Endothelial cell of umbilical vein (primary cell): ENCODE results near the gene MIS18A.

Experiments
- EZH2 ChIP-seq: IDR thresholded peaks from 2 replicates; pipeline ENCODE4 v1.6.1; 2012; ENCODE audit warnings: borderline replicate concordance, low read depth, mild to moderate bottlenecking, moderate library complexity, low read length, inconsistent platforms; ENCODE audit not compliant: severe bottlenecking
- FOS ChIP-seq: IDR thresholded peaks from 2 replicates; pipeline ENCODE4 v1.6.1; 2011; ENCODE audit warnings: mild to moderate bottlenecking, low read length, moderate library complexity, borderline replicate concordance; ENCODE audit not compliant: insufficient read depth
- GATA2 ChIP-seq: IDR thresholded peaks from 2 replicates; pipeline ENCODE4 v1.7.0; 2011; ENCODE audit warnings: low read depth, mild to moderate bottlenecking, moderate library complexity, mixed read lengths, low read length; ENCODE audit not compliant: insufficient read length, insufficient read depth
- JUN ChIP-seq: IDR thresholded peaks from 2 replicates; pipeline ENCODE4 v1.6.1; 2011; ENCODE audit warnings: borderline replicate concordance, low read depth; ENCODE audit not compliant: insufficient read length, insufficient read depth
- MYC ChIP-seq: IDR thresholded peaks from one replicate; pipeline ENCODE4 v1.6.1; 2011; ENCODE audit warnings: mild to moderate bottlenecking, low read depth, low read length
- POLR2A ChIP-seq: IDR thresholded peaks from 2 replicates; pipeline ENCODE4 v1.6.1; 2012; ENCODE audit warnings: low read depth, mild to moderate bottlenecking, control low read depth, low read length
- POLR2AphosphoS5 ChIP-seq: IDR thresholded peaks from 2 replicates; pipeline ENCODE4 v1.6.1; 2012; ENCODE audit warnings: low read depth, mild to moderate bottlenecking, control low read depth, low read length, moderate library complexity; ENCODE audit not compliant: insufficient read depth
- TF ChIP-seq, protein P1 (sequence below), 2 donors: IDR thresholded peaks; 1 replicate in 1 of 2; 2 replicates in 1 of 2; pipeline ENCODE4 v1.5.1; 2011; ENCODE audit warnings: low read length in 2 of 2, mild to moderate bottlenecking in 2 of 2, moderate library complexity in 2 of 2, control low read depth in 1 of 2, inconsistent platforms in 1 of 2, low read depth in 1 of 2; ENCODE audit not compliant: insufficient read depth in 1 of 2; ENCODE audit errors: extremely low read depth in 1 of 2
- TF ChIP-seq, protein P2 (sequence below): IDR thresholded peaks from 2 replicates; pipeline ENCODE4 v1.6.1; 2011; ENCODE audit not compliant: insufficient read depth, insufficient read length

DNA sequence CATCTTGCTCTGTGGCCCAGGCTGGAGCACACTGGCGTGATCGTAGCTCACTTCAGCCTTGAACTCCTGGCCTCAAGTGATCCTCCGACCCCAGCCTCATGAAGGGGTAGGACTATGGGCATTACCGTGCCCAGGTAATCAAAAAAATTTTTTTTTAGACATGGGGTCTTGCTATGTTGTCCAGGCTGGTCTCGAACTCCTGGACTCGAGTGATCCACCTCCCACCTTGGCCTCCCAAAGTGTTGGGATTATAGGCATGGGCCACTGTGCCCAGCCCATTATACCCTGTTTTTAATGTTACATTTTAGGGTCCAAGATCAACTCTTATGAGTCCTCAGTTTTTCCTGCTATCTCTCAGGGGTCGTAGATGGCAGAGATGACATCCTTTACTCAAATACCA is 26.1 kb upstream of the MIS18A start:
- TF ChIP-seq, protein P1, sequence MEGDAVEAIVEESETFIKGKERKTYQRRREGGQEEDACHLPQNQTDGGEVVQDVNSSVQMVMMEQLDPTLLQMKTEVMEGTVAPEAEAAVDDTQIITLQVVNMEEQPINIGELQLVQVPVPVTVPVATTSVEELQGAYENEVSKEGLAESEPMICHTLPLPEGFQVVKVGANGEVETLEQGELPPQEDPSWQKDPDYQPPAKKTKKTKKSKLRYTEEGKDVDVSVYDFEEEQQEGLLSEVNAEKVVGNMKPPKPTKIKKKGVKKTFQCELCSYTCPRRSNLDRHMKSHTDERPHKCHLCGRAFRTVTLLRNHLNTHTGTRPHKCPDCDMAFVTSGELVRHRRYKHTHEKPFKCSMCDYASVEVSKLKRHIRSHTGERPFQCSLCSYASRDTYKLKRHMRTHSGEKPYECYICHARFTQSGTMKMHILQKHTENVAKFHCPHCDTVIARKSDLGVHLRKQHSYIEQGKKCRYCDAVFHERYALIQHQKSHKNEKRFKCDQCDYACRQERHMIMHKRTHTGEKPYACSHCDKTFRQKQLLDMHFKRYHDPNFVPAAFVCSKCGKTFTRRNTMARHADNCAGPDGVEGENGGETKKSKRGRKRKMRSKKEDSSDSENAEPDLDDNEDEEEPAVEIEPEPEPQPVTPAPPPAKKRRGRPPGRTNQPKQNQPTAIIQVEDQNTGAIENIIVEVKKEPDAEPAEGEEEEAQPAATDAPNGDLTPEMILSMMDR (IDR thresholded peaks at IDR 0.05; ENCODE audit: extremely low read depth in 1 of 2, insufficient read depth in 1 of 2, low read depth in 1 of 2, low read length in 2 of 2), result no peak
- no peak for TF ChIP-seq POLR2A
- TF ChIP-seq FOS, result no peak
- no peak for TF ChIP-seq POLR2AphosphoS5
- no peak for TF ChIP-seq JUN
- TF ChIP-seq EZH2, result no peak
- TF ChIP-seq, protein P2, sequence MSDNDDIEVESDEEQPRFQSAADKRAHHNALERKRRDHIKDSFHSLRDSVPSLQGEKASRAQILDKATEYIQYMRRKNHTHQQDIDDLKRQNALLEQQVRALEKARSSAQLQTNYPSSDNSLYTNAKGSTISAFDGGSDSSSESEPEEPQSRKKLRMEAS, result no peak
- no peak for TF ChIP-seq GATA2
- TF ChIP-seq MYC, result no peak
